Thoracic aorta (tissue), 2 donors: ENCODE results near the gene HTR4. TPM values are rescaled to one million over a fixed set of nuclear protein-coding genes. Genes with fewer than 3 reads are reported as not detected.

Experiments used
- ATAC-seq: fragments of 150-250 bp; one replicate; pipeline ENCODE4 v1.8.0; 2017; ENCODE audit warnings: low read depth; ENCODE audit not compliant: insufficient number of reproducible peaks, low FRiP score
- DNase-seq: peaks from one replicate; pipeline ENCODE4 v3.0.0-alpha.2; 2020; ENCODE audit warnings: low spot score
- H3K27ac ChIP-seq, 2 donors: fragments of 200-600 bp; sonication (generic); 1 replicate in 1 of 2; 2 replicates in 1 of 2; pipeline ENCODE4 v1.5.1; 2016; ENCODE audit warnings: mild to moderate bottlenecking in 2 of 2, moderate library complexity in 2 of 2
- H3K27me3 ChIP-seq: fragments of 200-600 bp; sonication (generic); replicated peaks from 2 replicates; pipeline ENCODE4 v1.6.0; 2016; ENCODE audit warnings: mild to moderate bottlenecking; ENCODE audit not compliant: insufficient read depth
- H3K36me3 ChIP-seq: fragments of 200-600 bp; sonication (generic); one replicate; pipeline ENCODE4 v1.5.1; 2016
- H3K4me1 ChIP-seq, 2 donors: fragments of 200-600 bp; sonication (generic); 1 replicate in 1 of 2; 2 replicates in 1 of 2; pipeline versions ENCODE4 v1.5.1 to v1.6.0; 2016; ENCODE audit warnings: low read depth in 2 of 2, mild to moderate bottlenecking in 1 of 2; ENCODE audit not compliant: control insufficient read depth in 1 of 2
- H3K4me3 ChIP-seq: fragments of 200-600 bp; sonication (generic); 2 replicates; pipeline ENCODE4 v1.5.1; 2016; ENCODE audit warnings: mild to moderate bottlenecking
- H3K9me3 ChIP-seq: fragments of 200-600 bp; sonication (generic); 2 replicates; pipeline ENCODE4 v1.5.1; 2016
- CTCF ChIP-seq: fragments of 200-600 bp; sonication (generic); IDR thresholded peaks from one replicate; pipeline ENCODE4 v1.5.1; 2019; ENCODE audit warnings: antibody characterized with exemption
- total RNA-seq, 2 donors: library from RNA; depleted of rRNA; stranded (reverse); fragments of >200 nt; gene quantifications; one replicate each; pipeline versions ENCODE4 v1.1.0 to v1.2.3, GENCODE V29; 2016

The HTR4 gene
- total RNA-seq, 2 donors from 2014 or later = 3.9 to 7.8 TPM

- no peak for DNase-seq
- Histone ChIP-seq H3K4me1 (no peaks in the 10 kb centered on the region), H3K9me3 (peaks cover 4% of the 10 kb centered on the region), H3K36me3 (no peaks in the 10 kb centered on the region), H3K4me3 (no peak overlapping the region), H3K27ac (no peak overlapping the region), H3K27me3 (no peaks in the 10 kb centered on the region)
- no peak for TF ChIP-seq CTCF
- ATAC-seq = no peak
Observed at GRCh38 chr5:148599187-148599586, 55.1 kb downstream of the HTR4 start.

GRCh38 chr5:148595697-148596096 lies 58.6 kb downstream of the HTR4 start:
- DNase-seq (no peak), ATAC-seq (no peak)
- no peaks in the 10 kb centered on the region for H3K36me3 ChIP-seq
- no peak overlapping the region for H3K4me3 ChIP-seq
- H3K9me3 ChIP-seq = peaks cover 4% of the 10 kb centered on the region
- no peak for TF ChIP-seq CTCF
- no peak overlapping the region for H3K27ac ChIP-seq
- no peaks in the 10 kb centered on the region for H3K4me1 ChIP-seq
- H3K27me3 ChIP-seq = no peaks in the 10 kb centered on the region

GRCh38 chr5:148586796-148587195 lies 67.5 kb downstream of the HTR4 start:
- Histone ChIP-seq H3K27me3 (no peaks in the 10 kb centered on the region), H3K27ac (no peak overlapping the region), H3K36me3 (no peaks in the 10 kb centered on the region), H3K4me3 (no peak overlapping the region), H3K9me3 (no peaks in the 10 kb centered on the region), H3K4me1 (no peaks in the 10 kb centered on the region)
- DNase-seq = no peak
- ATAC-seq = no peak
- TF ChIP-seq CTCF = no peak

GRCh38 chr5:148585988-148586387 lies 68.3 kb downstream of the HTR4 start:
- Histone ChIP-seq H3K27ac (no peak overlapping the region), H3K36me3 (no peaks in the 10 kb centered on the region), H3K27me3 (no peaks in the 10 kb centered on the region), H3K4me1 (no peaks in the 10 kb centered on the region), H3K9me3 (no peaks in the 10 kb centered on the region), H3K4me3 (no peak overlapping the region)
- ATAC-seq = no peak
- no peak for TF ChIP-seq CTCF
- DNase-seq = no peak

- H3K4me1 ChIP-seq = no peaks in the 10 kb centered on the region
- no peaks in the 10 kb centered on the region for H3K36me3 ChIP-seq
- H3K27me3 ChIP-seq = no peaks in the 10 kb centered on the region
- no peaks in the 10 kb centered on the region for H3K9me3 ChIP-seq
- no peak for TF ChIP-seq CTCF
- ATAC-seq (no peak), DNase-seq (no peak)
- H3K27ac ChIP-seq = no peak overlapping the region
- no peak overlapping the region for H3K4me3 ChIP-seq
Observed at GRCh38 chr5:148584103-148584502, 70.2 kb downstream of the HTR4 start.
